ENCODE measurements around the gene GPR17. TPM values are rescaled to one million over a fixed set of nuclear protein-coding genes. Genes with fewer than 3 reads are reported as not detected.

GPR17 gene
- total and polyA plus RNA-seq, 9 of the 15 experiments (the other 6 are each of a cell fraction or from before 2014, with no cell fraction given): not detected

DNA sequence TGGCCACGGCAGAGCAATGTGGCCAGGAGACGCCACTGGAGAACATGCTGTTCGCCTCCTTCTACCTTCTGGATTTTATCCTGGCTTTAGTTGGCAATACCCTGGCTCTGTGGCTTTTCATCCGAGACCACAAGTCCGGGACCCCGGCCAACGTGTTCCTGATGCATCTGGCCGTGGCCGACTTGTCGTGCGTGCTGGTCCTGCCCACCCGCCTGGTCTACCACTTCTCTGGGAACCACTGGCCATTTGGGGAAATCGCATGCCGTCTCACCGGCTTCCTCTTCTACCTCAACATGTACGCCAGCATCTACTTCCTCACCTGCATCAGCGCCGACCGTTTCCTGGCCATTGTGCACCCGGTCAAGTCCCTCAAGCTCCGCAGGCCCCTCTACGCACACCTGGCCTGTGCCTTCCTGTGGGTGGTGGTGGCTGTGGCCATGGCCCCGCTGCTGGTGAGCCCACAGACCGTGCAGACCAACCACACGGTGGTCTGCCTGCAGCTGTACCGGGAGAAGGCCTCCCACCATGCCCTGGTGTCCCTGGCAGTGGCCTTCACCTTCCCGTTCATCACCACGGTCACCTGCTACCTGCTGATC is 4.9 kb downstream of the GPR17 start (continued):
- TF ChIP-seq, protein P1, sequence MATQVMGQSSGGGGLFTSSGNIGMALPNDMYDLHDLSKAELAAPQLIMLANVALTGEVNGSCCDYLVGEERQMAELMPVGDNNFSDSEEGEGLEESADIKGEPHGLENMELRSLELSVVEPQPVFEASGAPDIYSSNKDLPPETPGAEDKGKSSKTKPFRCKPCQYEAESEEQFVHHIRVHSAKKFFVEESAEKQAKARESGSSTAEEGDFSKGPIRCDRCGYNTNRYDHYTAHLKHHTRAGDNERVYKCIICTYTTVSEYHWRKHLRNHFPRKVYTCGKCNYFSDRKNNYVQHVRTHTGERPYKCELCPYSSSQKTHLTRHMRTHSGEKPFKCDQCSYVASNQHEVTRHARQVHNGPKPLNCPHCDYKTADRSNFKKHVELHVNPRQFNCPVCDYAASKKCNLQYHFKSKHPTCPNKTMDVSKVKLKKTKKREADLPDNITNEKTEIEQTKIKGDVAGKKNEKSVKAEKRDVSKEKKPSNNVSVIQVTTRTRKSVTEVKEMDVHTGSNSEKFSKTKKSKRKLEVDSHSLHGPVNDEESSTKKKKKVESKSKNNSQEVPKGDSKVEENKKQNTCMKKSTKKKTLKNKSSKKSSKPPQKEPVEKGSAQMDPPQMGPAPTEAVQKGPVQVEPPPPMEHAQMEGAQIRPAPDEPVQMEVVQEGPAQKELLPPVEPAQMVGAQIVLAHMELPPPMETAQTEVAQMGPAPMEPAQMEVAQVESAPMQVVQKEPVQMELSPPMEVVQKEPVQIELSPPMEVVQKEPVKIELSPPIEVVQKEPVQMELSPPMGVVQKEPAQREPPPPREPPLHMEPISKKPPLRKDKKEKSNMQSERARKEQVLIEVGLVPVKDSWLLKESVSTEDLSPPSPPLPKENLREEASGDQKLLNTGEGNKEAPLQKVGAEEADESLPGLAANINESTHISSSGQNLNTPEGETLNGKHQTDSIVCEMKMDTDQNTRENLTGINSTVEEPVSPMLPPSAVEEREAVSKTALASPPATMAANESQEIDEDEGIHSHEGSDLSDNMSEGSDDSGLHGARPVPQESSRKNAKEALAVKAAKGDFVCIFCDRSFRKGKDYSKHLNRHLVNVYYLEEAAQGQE (IDR thresholded peaks at IDR 0.05; ENCODE audit: borderline replicate concordance): no peak
- TF ChIP-seq, protein P1 (CRISPR knock-in tag; IDR thresholded peaks at IDR 0.05; ENCODE audit: low read depth): no peak
- TF ChIP-seq NR3C1 (CRISPR knock-in tag; IDR thresholded peaks at IDR 0.05) (no peak), JUN (IDR thresholded peaks at IDR 0.05; ENCODE audit: borderline replicate concordance, low read depth, low read length) (no peak), JUN (CRISPR knock-in tag; IDR thresholded peaks at IDR 0.05; ENCODE audit: borderline replicate concordance) (no peak), ZNF696 (CRISPR knock-in tag; conservative IDR thresholded peaks at IDR 0.05) (no peak), ZNF445 (CRISPR knock-in tag; IDR thresholded peaks at IDR 0.05; ENCODE audit: low read depth) (no peak), ZNF778 (CRISPR knock-in tag; IDR thresholded peaks at IDR 0.05) (no peak)

Measured in K562 (cell line).